ENCODE data around the gene SCNN1B.

DNA sequence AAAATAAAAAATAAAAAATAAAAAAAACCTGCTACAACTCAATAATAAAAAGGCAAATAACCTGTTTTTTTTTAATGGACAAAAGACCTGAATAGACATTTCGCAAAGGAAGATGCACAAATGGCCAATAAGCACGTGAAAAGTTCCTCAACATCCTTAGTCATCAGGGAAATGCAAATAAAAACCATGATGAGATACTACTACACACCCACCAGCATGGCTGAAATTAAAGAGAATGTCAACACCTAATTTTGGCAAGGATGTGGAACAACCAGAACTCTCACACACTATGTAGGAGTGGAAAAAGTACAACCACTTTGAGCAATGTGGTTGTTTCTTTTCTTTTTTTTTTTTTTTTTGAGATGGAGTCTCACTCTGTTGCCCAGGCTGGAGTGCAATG is 126.2 kb downstream of the SCNN1B start:
- TF ChIP-seq CTCF (conservative IDR thresholded peaks at IDR 0.05 in 1 of 2, IDR thresholded peaks at IDR 0.05 in 1 of 2; ENCODE audit: extremely low read depth in 1 of 2, insufficient read depth in 1 of 2, low read depth in 1 of 2, low read length in 2 of 2) (no peak), EZH2 (IDR thresholded peaks at IDR 0.05; ENCODE audit: borderline replicate concordance, low read length) (no peak)
